Measurements from ENCODE around the gene SLC25A18. TPM values are rescaled to one million over a fixed set of nuclear protein-coding genes. Genes with fewer than 3 reads are reported as not detected.

The SLC25A18 gene
- total and polyA plus RNA-seq, 4 donors = 18.8 to 84.7 (median 69.8) TPM

- DNase-seq (ENCODE audit: low spot score) = no peak
Observed at GRCh38 chr22:17514084-17514483, 49.2 kb upstream of the SLC25A18 start.

DNA sequence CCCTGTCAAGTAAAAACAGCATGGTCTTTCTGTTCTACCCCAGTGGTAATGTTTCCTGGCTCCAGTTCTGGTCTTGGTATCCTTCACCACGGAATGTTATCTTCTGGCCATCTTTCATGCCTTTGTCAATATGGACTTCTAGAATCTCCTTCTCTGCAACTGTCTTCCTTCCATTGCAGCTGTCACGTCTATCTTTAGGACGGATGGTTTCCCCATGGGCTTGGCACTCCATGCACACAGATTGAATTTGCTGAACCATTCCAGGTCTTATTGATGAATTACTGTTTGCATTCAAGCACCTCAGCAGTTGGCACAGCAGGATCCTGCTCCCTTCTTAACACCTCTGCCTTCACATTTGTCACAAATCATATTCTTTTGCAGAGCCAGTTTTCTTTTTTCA, 44.9 kb upstream of the SLC25A18 start:
- H3K27me3 ChIP-seq (ENCODE audit: control insufficient read depth in 4 of 4, insufficient read depth in 4 of 4, low read length in 3 of 4) = no peaks in the 10 kb centered on the region
- WGBS = 79% methylated on average over 3 of the region's 3 CpGs
- TF ChIP-seq, protein P1, sequence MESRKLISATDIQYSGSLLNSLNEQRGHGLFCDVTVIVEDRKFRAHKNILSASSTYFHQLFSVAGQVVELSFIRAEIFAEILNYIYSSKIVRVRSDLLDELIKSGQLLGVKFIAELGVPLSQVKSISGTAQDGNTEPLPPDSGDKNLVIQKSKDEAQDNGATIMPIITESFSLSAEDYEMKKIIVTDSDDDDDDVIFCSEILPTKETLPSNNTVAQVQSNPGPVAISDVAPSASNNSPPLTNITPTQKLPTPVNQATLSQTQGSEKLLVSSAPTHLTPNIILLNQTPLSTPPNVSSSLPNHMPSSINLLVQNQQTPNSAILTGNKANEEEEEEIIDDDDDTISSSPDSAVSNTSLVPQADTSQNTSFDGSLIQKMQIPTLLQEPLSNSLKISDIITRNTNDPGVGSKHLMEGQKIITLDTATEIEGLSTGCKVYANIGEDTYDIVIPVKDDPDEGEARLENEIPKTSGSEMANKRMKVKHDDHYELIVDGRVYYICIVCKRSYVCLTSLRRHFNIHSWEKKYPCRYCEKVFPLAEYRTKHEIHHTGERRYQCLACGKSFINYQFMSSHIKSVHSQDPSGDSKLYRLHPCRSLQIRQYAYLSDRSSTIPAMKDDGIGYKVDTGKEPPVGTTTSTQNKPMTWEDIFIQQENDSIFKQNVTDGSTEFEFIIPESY (IDR thresholded peaks at IDR 0.05) = no peak
- TF ChIP-seq, protein P2, sequence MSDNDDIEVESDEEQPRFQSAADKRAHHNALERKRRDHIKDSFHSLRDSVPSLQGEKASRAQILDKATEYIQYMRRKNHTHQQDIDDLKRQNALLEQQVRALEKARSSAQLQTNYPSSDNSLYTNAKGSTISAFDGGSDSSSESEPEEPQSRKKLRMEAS (IDR thresholded peaks at IDR 0.05) = no peak
- TF ChIP-seq SP1 (IDR thresholded peaks at IDR 0.05) (no peak), EGR1 (IDR thresholded peaks at IDR 0.05; ENCODE audit: low read depth in 2 of 2) (no peak), YY1 (IDR thresholded peaks at IDR 0.05) (no peak), NR2F2 (IDR thresholded peaks at IDR 0.05) (no peak), FOXA2 (IDR thresholded peaks at IDR 0.05) (no peak), RXRA (IDR thresholded peaks at IDR 0.05) (no peak), JUND (IDR thresholded peaks at IDR 0.05) (no peak), ATF3 (IDR thresholded peaks at IDR 0.05) (no peak), FOXA1 (IDR thresholded peaks at IDR 0.05) (no peak), GABPA (IDR thresholded peaks at IDR 0.05 in 1 of 2, conservative IDR thresholded peaks at IDR 0.05 in 1 of 2) (no peak), HNF4A (conservative IDR thresholded peaks at IDR 0.05) (no peak), REST (IDR thresholded peaks at IDR 0.05) (no peak), HNF4G (IDR thresholded peaks at IDR 0.05) (no peak), TAF1 (conservative IDR thresholded peaks at IDR 0.05) (no peak)
- TF ChIP-seq, protein P3, sequence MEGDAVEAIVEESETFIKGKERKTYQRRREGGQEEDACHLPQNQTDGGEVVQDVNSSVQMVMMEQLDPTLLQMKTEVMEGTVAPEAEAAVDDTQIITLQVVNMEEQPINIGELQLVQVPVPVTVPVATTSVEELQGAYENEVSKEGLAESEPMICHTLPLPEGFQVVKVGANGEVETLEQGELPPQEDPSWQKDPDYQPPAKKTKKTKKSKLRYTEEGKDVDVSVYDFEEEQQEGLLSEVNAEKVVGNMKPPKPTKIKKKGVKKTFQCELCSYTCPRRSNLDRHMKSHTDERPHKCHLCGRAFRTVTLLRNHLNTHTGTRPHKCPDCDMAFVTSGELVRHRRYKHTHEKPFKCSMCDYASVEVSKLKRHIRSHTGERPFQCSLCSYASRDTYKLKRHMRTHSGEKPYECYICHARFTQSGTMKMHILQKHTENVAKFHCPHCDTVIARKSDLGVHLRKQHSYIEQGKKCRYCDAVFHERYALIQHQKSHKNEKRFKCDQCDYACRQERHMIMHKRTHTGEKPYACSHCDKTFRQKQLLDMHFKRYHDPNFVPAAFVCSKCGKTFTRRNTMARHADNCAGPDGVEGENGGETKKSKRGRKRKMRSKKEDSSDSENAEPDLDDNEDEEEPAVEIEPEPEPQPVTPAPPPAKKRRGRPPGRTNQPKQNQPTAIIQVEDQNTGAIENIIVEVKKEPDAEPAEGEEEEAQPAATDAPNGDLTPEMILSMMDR (IDR thresholded peaks at IDR 0.05; ENCODE audit: low read depth, low read length, missing input control) = no peak

More at GRCh38 chr22:17514084-17514483, 49.2 kb upstream of the SLC25A18 start:
- Histone ChIP-seq H3K9ac (ENCODE audit: low read depth in 1 of 2, low read length in 2 of 2) (no peak overlapping the region), H3K9me3 (ENCODE audit: control insufficient read depth in 4 of 4, low read length in 3 of 4) (no peaks in the 10 kb centered on the region), H3K27me3 (ENCODE audit: control insufficient read depth in 4 of 4, insufficient read depth in 4 of 4, low read length in 3 of 4) (no peaks in the 10 kb centered on the region), H3K4me3 (ENCODE audit: low read depth in 1 of 3, low read length in 3 of 3) (no peak overlapping the region), H3K36me3 (ENCODE audit: control insufficient read depth in 4 of 4, insufficient read depth in 3 of 4, low read depth in 1 of 4, low read length in 3 of 4) (peaks cover 1 to 18% (median 9%) of the 10 kb centered on the region in 4 donors), H3K27ac (ENCODE audit: low read depth in 1 of 2, low read length in 2 of 2) (no peak overlapping the region), H3K4me1 (ENCODE audit: control insufficient read depth in 4 of 4, insufficient read depth in 4 of 4, low read length in 3 of 4) (no peaks in the 10 kb centered on the region)
- TF ChIP-seq YY1 (IDR thresholded peaks at IDR 0.05) = no peak
- no peak for TF ChIP-seq FOXA2 (IDR thresholded peaks at IDR 0.05)
- TF ChIP-seq REST (IDR thresholded peaks at IDR 0.05) = no peak
- no peak for TF ChIP-seq NR2F2 (IDR thresholded peaks at IDR 0.05)
- 95% methylated on average over 7 of the region's 7 CpGs for WGBS

More for the DNA sequence above, 44.9 kb upstream of the SLC25A18 start:
- H3K27ac ChIP-seq (ENCODE audit: low read depth in 1 of 2, low read length in 2 of 2) = no peak overlapping the region
- no peak for DNase-seq (ENCODE audit: low spot score)
- peaks cover 0 to 5% (median 3%) of the 10 kb centered on the region in 4 donors for H3K36me3 ChIP-seq (ENCODE audit: control insufficient read depth in 4 of 4, insufficient read depth in 3 of 4, low read depth in 1 of 4, low read length in 3 of 4)
- no peaks in the 10 kb centered on the region for H3K4me1 ChIP-seq (ENCODE audit: control insufficient read depth in 4 of 4, insufficient read depth in 4 of 4, low read length in 3 of 4)
- no peaks in the 10 kb centered on the region for H3K9me3 ChIP-seq (ENCODE audit: control insufficient read depth in 4 of 4, low read length in 3 of 4)
- no peak overlapping the region for H3K4me3 ChIP-seq (ENCODE audit: low read depth in 1 of 3, low read length in 3 of 3)
- H3K9ac ChIP-seq (ENCODE audit: low read depth in 1 of 2, low read length in 2 of 2) = no peak overlapping the region
